Natural killer cell (primary cell): Measurements from ENCODE around the gene MTLN. TPM values are rescaled to one million over a fixed set of nuclear protein-coding genes. Genes with fewer than 3 reads are reported as not detected.

Experiments
- total RNA-seq, 4 donors: library from RNA; stranded (reverse); fragments of 120-200 nt in 1 of 4; gene quantifications; one replicate each; pipeline versions ENCODE4 v1.2.3 to v1.2.4, GENCODE V29; 2013 to 2022

MTLN gene
- total RNA-seq, 3 donors from 2014 or later (not counting 1 experiment from before 2014, with no cell fraction given), result 6.8 to 14.0 (median 13.1) TPM

Other genes starting within 250 kb of the MTLN start
- gene MALL, start 96.7 kb downstream of the MTLN start, total RNA-seq, result not detected
- under 1 TPM; 0.11 to 0.30 (median 0.24) TPM for gene NPHP1, start 7.5 kb downstream of the MTLN start, total RNA-seq